Thyroid gland (tissue), 4 donors: ENCODE results near the gene KDM1A.

Experiments used
- CTCF ChIP-seq, 6 experiments: fragments of 200-600 bp in 3 of 6; fragments of 450-650 bp in 3 of 6; sonication (generic) in 3 of 6; IDR thresholded peaks; one replicate each; pipeline ENCODE4 v1.5.1; 2016 to 2019; ENCODE audit warnings: antibody characterized with exemption in 6 of 6, mild to moderate bottlenecking in 2 of 6, inconsistent platforms in 1 of 6, moderate library complexity in 1 of 6
- POLR2A ChIP-seq, 2 donors: fragments of 450-650 bp; IDR thresholded peaks; one replicate each; pipeline ENCODE4 v1.6.1; 2017; ENCODE audit warnings: antibody characterized with exemption in 2 of 2, mild to moderate bottlenecking in 2 of 2, moderate library complexity in 1 of 2

- TF ChIP-seq CTCF (IDR thresholded peaks at IDR 0.05) (no peak), POLR2A (IDR thresholded peaks at IDR 0.05) (no peak)
These were observed 102.9 kb downstream of the KDM1A start for GRCh38 chr1:23122023-23122748.
